ENCODE measurements around the gene MIER2.

Gene MIER2

DNA sequence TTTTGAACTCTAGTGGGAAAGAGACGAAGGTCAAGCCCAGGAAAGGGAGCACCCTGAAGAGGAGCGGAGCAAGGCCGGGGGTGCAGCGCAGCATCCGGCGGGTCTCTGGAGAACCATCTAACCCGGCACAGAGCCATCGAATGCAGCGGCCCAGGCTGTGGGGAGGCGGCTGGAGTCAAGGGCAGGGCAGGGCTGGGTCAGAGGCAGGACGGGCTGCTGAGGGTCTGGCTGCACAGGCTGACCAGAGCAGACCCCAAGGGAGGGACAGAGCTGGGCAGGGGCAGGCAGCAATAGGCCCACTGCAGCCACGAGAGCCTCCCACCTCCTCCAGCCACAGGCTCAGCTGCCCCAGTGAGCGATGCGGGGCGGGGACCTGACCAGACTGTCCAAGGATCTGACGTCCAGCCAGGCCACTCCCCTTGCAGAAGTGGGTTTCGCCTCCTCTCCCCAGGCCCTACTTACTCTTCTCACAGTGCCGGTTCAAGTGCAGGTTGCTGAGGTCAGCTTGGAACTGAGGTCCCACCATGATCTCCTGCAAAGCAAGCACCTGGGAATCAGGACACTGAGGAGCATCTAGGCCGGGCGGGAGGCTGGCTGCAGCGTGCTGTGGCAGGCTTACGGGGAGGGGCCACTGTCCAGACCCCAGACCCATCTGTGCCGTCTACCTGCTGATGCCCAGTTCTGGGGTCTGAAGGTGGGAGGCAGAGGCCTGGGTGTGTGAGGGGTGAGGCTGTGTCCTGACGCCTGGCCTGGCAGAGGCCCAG, 19.2 kb downstream of the MIER2 start:
- TF ChIP-seq, protein P1, sequence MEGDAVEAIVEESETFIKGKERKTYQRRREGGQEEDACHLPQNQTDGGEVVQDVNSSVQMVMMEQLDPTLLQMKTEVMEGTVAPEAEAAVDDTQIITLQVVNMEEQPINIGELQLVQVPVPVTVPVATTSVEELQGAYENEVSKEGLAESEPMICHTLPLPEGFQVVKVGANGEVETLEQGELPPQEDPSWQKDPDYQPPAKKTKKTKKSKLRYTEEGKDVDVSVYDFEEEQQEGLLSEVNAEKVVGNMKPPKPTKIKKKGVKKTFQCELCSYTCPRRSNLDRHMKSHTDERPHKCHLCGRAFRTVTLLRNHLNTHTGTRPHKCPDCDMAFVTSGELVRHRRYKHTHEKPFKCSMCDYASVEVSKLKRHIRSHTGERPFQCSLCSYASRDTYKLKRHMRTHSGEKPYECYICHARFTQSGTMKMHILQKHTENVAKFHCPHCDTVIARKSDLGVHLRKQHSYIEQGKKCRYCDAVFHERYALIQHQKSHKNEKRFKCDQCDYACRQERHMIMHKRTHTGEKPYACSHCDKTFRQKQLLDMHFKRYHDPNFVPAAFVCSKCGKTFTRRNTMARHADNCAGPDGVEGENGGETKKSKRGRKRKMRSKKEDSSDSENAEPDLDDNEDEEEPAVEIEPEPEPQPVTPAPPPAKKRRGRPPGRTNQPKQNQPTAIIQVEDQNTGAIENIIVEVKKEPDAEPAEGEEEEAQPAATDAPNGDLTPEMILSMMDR (IDR thresholded peaks at IDR 0.05; ENCODE audit: borderline replicate concordance, control extremely low read depth, extremely low read depth, insufficient read depth, missing control alignments): no peak
- in situ Hi-C loops (cut with MboI; ENCODE audit: low sequenced_read_pairs, unreplicated experiment): no loop called here
- DNase-seq (ENCODE audit: low spot score): no peak

DNA sequence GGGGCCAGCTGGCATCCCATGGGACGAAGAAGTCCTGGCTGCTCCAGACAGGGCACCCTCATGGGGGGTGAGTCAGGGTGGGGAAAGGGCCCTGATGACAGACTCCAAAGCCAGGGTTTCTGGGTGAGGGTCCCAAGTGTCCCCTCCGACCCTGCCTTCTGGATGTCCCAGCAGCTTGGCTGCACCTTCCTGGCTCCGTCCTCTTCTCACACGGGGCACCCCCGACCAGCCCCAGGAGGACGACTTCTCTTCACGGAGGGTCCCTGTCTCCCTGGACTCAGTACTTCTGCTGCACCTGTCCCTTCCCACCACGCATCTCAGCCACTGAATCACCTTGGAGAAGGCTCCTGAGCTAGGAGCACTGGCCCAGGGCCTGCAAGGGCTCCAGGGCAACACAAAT, 19.9 kb downstream of the MIER2 start:
- DNase-seq (ENCODE audit: low spot score): no peak
- in situ Hi-C loops (cut with MboI; ENCODE audit: low sequenced_read_pairs, unreplicated experiment): no loop called here
- TF ChIP-seq, protein P1 (IDR thresholded peaks at IDR 0.05; ENCODE audit: borderline replicate concordance, control extremely low read depth, extremely low read depth, insufficient read depth, missing control alignments): no peak

DNA sequence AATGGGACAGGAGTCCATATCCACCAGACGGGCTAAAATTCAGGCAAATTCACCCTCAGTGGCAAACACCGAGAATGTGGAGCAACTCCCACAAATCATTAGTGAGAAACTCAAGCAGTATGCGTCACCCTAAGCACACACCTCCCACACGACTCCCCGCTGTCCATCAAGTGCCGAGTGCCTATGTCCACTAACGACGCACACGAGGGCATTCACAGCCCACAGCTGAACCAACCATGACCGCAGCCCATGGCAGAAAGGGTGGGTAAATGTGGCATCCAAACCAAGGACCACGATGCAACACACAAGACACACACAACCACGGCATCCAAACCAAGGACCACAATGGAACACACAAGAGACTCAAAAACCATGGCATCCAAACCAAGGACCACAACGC, 22.0 kb downstream of the MIER2 start:
- TF ChIP-seq, protein P1 (IDR thresholded peaks at IDR 0.05; ENCODE audit: borderline replicate concordance, control extremely low read depth, extremely low read depth, insufficient read depth, missing control alignments): no peak
- DNase-seq (ENCODE audit: low spot score): no peak
- in situ Hi-C loops (cut with MboI; ENCODE audit: low sequenced_read_pairs, unreplicated experiment): no loop called here

DNA sequence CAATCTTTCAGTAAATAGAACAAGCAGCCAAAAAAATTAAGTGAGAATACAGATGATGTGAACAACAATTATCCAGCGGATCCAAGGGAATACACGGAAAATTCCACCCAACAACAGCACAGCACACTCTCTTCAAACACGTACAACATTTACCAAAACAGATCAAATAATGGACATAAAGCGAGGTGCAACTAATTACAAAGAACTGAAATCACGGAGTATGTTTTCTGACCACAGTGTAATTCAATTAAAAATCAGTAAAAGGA, 26.2 kb downstream of the MIER2 start:
- TF ChIP-seq, protein P1 (IDR thresholded peaks at IDR 0.05; ENCODE audit: borderline replicate concordance, control extremely low read depth, extremely low read depth, insufficient read depth, missing control alignments): no peak
- DNase-seq (ENCODE audit: low spot score): no peak
- in situ Hi-C loops (cut with MboI; ENCODE audit: low sequenced_read_pairs, unreplicated experiment): no loop called here

DNA sequence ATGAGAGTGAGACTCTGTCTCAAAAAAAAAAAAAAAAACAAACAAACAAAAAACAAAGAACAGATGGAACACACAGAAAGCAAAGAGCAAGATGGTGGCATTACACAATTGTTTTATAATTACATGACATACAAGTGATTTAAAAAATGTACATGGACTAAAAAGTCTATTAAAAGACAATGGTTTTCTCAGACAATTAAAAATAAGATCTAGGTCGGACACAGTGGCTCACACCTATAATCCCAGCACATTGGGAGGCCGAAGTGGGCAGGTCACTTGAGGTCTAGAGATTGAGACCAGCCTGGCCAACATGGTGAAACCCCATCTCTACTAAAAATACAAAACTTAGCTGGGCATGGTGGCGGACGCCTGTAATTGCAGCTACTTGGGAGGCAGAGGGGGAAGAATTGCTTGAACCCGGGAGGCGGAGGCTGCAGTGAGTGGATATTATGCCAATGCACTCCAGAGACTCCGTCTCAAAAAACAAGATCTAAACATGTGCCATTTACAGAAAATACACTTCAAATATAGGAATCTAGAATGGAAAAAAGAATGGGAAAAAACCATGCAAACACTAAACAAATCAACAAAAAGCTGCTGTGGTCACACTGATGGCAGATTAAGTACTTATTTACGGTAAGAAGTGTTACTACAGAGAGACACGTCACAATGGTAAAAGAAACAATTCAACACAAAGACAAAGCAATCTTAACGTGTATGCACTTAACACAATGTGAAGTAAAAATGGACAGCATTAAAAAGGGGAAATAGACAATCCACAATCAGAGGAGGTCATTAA, 26.7 kb downstream of the MIER2 start:
- in situ Hi-C loops (cut with MboI; ENCODE audit: low sequenced_read_pairs, unreplicated experiment): no loop called here
- TF ChIP-seq, protein P1 (IDR thresholded peaks at IDR 0.05; ENCODE audit: borderline replicate concordance, control extremely low read depth, extremely low read depth, insufficient read depth, missing control alignments): no peak
- DNase-seq (ENCODE audit: low spot score): no peak

DNA sequence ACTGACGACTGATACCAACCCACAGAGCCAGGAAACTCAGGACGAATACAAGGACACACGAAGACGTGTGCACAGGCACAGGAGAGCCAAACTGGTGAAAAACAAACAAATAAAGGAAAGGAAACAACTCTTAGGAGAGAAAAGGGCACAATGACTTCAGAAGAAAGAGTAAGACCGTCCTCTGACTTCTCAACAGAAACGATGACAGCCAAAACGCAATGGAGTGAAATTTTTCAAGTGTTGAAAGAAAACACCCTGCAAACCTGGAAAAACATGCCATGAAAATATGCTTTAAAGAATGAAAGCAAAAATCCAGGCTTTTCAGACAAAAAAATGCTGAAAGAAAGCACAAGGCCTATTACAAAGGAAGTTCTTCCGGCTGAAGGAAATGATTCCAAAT, 28.8 kb downstream of the MIER2 start:
- TF ChIP-seq, protein P1 (IDR thresholded peaks at IDR 0.05; ENCODE audit: borderline replicate concordance, control extremely low read depth, extremely low read depth, insufficient read depth, missing control alignments): no peak
- in situ Hi-C loops (cut with MboI; ENCODE audit: low sequenced_read_pairs, unreplicated experiment): no loop called here
- no peak for DNase-seq (ENCODE audit: low spot score)
